ENCODE measurements around the gene TMEM187.

The TMEM187 gene

GRCh38 chrX:154020536-154021115, 48.1 kb downstream of the TMEM187 start:
- DNase-seq (ENCODE audit: low spot score) = no peak

GRCh38 chrX:154021131-154021611, 48.6 kb downstream of the TMEM187 start:
- DNase-seq (ENCODE audit: low spot score) = no peak

GRCh38 chrX:154022108-154022507, 49.6 kb downstream of the TMEM187 start:
- no peak for DNase-seq (ENCODE audit: low spot score)

GRCh38 chrX:154023276-154024000, 50.9 kb downstream of the TMEM187 start:
- no peak for DNase-seq (ENCODE audit: low spot score)

GRCh38 chrX:154024271-154024670, 51.7 kb downstream of the TMEM187 start:
- no peak for DNase-seq (ENCODE audit: low spot score)

- no peak for DNase-seq (ENCODE audit: low spot score)
Observed at GRCh38 chrX:154025230-154025629, 52.7 kb downstream of the TMEM187 start.

GRCh38 chrX:154026136-154027021, 53.8 kb downstream of the TMEM187 start:
- DNase-seq (ENCODE audit: low spot score) = no peak

GRCh38 chrX:154027022-154027402, 54.5 kb downstream of the TMEM187 start:
- DNase-seq (ENCODE audit: low spot score) = no peak

GRCh38 chrX:154027986-154028385, 55.4 kb downstream of the TMEM187 start:
- DNase-seq (ENCODE audit: low spot score) = no peak

GRCh38 chrX:154028502-154029184, 56.1 kb downstream of the TMEM187 start:
- no peak for DNase-seq (ENCODE audit: low spot score)

GRCh38 chrX:154029439-154029838, 56.9 kb downstream of the TMEM187 start:
- no peak for DNase-seq (ENCODE audit: low spot score)

GRCh38 chrX:154030266-154030665, 57.7 kb downstream of the TMEM187 start:
- DNase-seq (ENCODE audit: low spot score) = no peak

- DNase-seq (ENCODE audit: low spot score) = no peak
Observed at GRCh38 chrX:154030715-154031305, 58.3 kb downstream of the TMEM187 start.

- no peak for DNase-seq (ENCODE audit: low spot score)
Observed at GRCh38 chrX:154032160-154032559, 59.6 kb downstream of the TMEM187 start.

GRCh38 chrX:154032653-154033052, 60.1 kb downstream of the TMEM187 start:
- no peak for DNase-seq (ENCODE audit: low spot score)
